DOHH2 (cell line): ENCODE data around the gene KIAA0513.

Experiments used
- H3F3A ChIP-seq: fragments of 200-600 bp; sonication (generic), shearing (Covaris generic); 2 replicates; pipeline ENCODE4 v1.6.0; 2016; ENCODE audit warnings: antibody characterized with exemption, mild to moderate bottlenecking; ENCODE audit not compliant: control insufficient read depth, insufficient read depth
- H3K27ac ChIP-seq: fragments of 200-600 bp; sonication (generic); 2 replicates; pipeline ENCODE4 v1.5.1; 2014; ENCODE audit warnings: low read depth, mild to moderate bottlenecking, low read length, moderate library complexity
- H3K27me3 ChIP-seq: fragments of 200-600 bp; sonication (generic); 2 replicates; pipeline ENCODE4 v1.6.1; 2014; ENCODE audit warnings: mild to moderate bottlenecking, low read length, mixed read lengths; ENCODE audit not compliant: control insufficient read depth
- H3K36me3 ChIP-seq: fragments of 200-600 bp; sonication (generic); 2 replicates; pipeline ENCODE4 v1.6.1; 2014; ENCODE audit warnings: mild to moderate bottlenecking, low read length, moderate library complexity, mixed read lengths; ENCODE audit not compliant: control insufficient read depth
- H3K4me1 ChIP-seq: fragments of 200-600 bp; sonication (generic); 2 replicates; pipeline ENCODE4 v1.6.1; 2014; ENCODE audit warnings: mild to moderate bottlenecking, low read length, mixed read lengths; ENCODE audit not compliant: control insufficient read depth
- H3K4me2 ChIP-seq: fragments of 200-600 bp; sonication (generic); 2 replicates; pipeline ENCODE4 v1.6.0; 2014; ENCODE audit warnings: mild to moderate bottlenecking, low read length, moderate library complexity
- H3K4me3 ChIP-seq: fragments of 200-600 bp; sonication (generic); 2 replicates; pipeline ENCODE4 v1.5.1; 2014; ENCODE audit warnings: mild to moderate bottlenecking, low read length, mixed read lengths
- H3K79me2 ChIP-seq: fragments of 200-600 bp; sonication (generic); 2 replicates; pipeline ENCODE4 v1.6.1; 2014; ENCODE audit warnings: mild to moderate bottlenecking, low read length, mixed read lengths; ENCODE audit not compliant: control insufficient read depth
- H3K9me2 ChIP-seq: fragments of 200-600 bp; sonication (generic); replicated peaks from 2 replicates; pipeline ENCODE4 v1.6.1; 2014; ENCODE audit warnings: mild to moderate bottlenecking, low read length, mixed read lengths; ENCODE audit not compliant: control insufficient read depth
- H3K9me3 ChIP-seq: fragments of 200-600 bp; sonication (generic); 2 replicates; pipeline ENCODE4 v1.6.1; 2014; ENCODE audit warnings: antibody characterized with exemption, low read length, mixed read lengths; ENCODE audit not compliant: control insufficient read depth, insufficient read depth
- H4K20me1 ChIP-seq: fragments of 200-600 bp; sonication (generic); 2 replicates; pipeline ENCODE4 v1.6.0; 2014; ENCODE audit warnings: low read depth, mild to moderate bottlenecking, antibody characterized with exemption, low read length, moderate library complexity; ENCODE audit not compliant: control insufficient read depth, insufficient read depth
- EZH2phosphoT487 ChIP-seq: fragments of 200-600 bp; sonication (generic); IDR thresholded peaks from 2 replicates; pipeline ENCODE4 v1.6.1; 2017; ENCODE audit warnings: borderline replicate concordance, mild to moderate bottlenecking, antibody characterized with exemption, low read length, moderate library complexity, mixed read lengths
- TF ChIP-seq, protein P1 (sequence below): fragments of 200-600 bp; sonication (generic); IDR thresholded peaks from one replicate; pipeline ENCODE4 v1.5.1; 2014; ENCODE audit warnings: antibody characterized with exemption, mild to moderate bottlenecking, low read depth, low read length; ENCODE audit not compliant: poor library complexity, severe bottlenecking

Gene KIAA0513

DNA sequence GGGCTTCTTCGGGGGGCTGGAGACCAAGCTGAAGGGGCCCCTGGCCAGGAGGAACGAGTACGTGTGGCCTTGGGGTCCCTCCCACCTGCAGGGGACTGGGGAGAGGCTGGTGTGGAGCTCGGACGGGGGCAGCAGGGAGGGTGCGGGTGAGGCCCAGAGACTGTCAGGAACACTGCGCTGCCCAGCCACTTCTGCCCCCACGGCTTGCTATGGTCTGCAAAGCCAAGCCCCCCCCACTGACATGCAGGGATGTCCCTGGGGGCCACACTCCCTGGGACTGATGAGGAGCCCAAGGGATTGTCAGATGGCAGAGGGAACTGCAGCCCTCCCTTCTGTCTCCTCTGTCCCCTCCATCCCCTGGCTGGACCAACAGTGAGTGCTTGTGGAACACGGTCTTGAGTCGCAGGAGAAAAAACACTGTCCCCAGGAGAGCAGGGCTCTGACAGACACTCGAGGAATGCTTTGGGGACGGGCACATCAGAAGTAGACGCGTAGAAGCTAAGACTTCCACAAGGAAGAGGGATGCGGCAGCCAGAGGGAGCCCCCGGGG, 50.1 kb downstream of the KIAA0513 start:
- no peak for TF ChIP-seq EZH2phosphoT487
- TF ChIP-seq, protein P1, sequence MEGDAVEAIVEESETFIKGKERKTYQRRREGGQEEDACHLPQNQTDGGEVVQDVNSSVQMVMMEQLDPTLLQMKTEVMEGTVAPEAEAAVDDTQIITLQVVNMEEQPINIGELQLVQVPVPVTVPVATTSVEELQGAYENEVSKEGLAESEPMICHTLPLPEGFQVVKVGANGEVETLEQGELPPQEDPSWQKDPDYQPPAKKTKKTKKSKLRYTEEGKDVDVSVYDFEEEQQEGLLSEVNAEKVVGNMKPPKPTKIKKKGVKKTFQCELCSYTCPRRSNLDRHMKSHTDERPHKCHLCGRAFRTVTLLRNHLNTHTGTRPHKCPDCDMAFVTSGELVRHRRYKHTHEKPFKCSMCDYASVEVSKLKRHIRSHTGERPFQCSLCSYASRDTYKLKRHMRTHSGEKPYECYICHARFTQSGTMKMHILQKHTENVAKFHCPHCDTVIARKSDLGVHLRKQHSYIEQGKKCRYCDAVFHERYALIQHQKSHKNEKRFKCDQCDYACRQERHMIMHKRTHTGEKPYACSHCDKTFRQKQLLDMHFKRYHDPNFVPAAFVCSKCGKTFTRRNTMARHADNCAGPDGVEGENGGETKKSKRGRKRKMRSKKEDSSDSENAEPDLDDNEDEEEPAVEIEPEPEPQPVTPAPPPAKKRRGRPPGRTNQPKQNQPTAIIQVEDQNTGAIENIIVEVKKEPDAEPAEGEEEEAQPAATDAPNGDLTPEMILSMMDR = no peak
- H3K4me1 ChIP-seq = peaks cover 4% of the 10 kb centered on the region
- H3K4me2 ChIP-seq = no peak overlapping the region
- no peaks in the 10 kb centered on the region for H3K36me3 ChIP-seq
- no peaks in the 10 kb centered on the region for H3K9me2 ChIP-seq
- H4K20me1 ChIP-seq = no peaks in the 10 kb centered on the region
- H3K9me3 ChIP-seq = no peaks in the 10 kb centered on the region
- no peaks in the 10 kb centered on the region for H3K79me2 ChIP-seq
- H3F3A ChIP-seq = no peaks in the 10 kb centered on the region
- peaks cover 8% of the 10 kb centered on the region for H3K27me3 ChIP-seq
- no peak overlapping the region for H3K27ac ChIP-seq
- H3K4me3 ChIP-seq = no peak overlapping the region

DNA sequence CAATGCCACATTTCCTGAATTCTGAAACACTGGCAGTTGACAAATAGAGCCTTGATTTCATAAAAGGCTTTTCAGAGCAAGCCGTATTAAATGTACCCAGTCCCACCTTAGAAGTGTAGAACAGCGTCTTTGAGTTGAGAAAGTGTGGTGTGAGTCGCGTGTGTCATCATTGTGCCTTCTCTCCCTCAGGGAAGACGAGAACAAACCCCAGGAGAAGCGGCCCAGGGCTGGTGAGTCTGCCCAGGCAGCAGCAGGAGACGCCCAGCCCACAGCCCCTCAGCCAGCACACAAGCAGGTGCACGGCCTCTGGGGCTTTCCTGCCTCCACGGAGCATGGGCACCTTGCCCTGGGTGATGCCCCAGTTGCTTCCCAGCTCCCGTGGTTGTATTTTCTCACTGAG, 50.6 kb downstream of the KIAA0513 start:
- TF ChIP-seq, protein P1 = no peak
- no peak for TF ChIP-seq EZH2phosphoT487
- Histone ChIP-seq H3K79me2 (no peaks in the 10 kb centered on the region), H3K27me3 (peaks cover 14% of the 10 kb centered on the region), H3K9me3 (no peaks in the 10 kb centered on the region), H3K27ac (no peak overlapping the region), H3K36me3 (no peaks in the 10 kb centered on the region), H3K4me3 (no peak overlapping the region), H3K4me1 (peaks cover 9% of the 10 kb centered on the region), H3F3A (no peaks in the 10 kb centered on the region), H3K9me2 (no peaks in the 10 kb centered on the region), H4K20me1 (no peaks in the 10 kb centered on the region), H3K4me2 (no peak overlapping the region)

DNA sequence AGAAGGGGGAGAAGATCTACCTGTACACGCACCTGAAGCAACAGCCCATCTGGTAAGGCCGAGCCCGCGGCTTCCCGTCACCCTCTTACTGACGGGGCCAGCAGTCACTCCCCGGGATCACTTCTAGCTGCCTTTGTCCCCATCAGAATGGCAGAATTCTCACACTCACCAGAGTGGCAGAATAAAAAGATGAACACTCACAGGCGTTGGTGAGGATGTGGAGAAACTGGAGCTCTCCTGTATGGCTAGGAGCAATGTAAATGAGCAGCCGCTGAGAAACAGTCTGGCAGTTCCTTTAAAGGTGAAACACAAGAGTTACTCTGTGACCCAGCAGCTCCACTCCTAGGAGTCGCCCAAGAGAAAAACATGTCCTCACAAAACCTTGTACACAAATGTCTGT, 51.4 kb downstream of the KIAA0513 start:
- Histone ChIP-seq H3K79me2 (no peaks in the 10 kb centered on the region), H3K9me3 (no peaks in the 10 kb centered on the region), H3K27ac (no peak overlapping the region), H3K27me3 (peaks cover 19% of the 10 kb centered on the region), H3K4me1 (peaks cover 15% of the 10 kb centered on the region), H4K20me1 (no peaks in the 10 kb centered on the region), H3K4me3 (no peak overlapping the region), H3F3A (no peaks in the 10 kb centered on the region), H3K36me3 (no peaks in the 10 kb centered on the region), H3K4me2 (no peak overlapping the region), H3K9me2 (no peaks in the 10 kb centered on the region)
- TF ChIP-seq, protein P1 = no peak
- no peak for TF ChIP-seq EZH2phosphoT487
